K562 (cell line): ENCODE measurements around the gene RIPPLY3. TPM values are rescaled to one million over a fixed set of nuclear protein-coding genes. Genes with fewer than 3 reads are reported as not detected.
A peak's percentile ranks its signal among the peaks of the same experiment; 100 is the strongest.

Experiments
- EP300 ChIP-seq: IDR thresholded peaks from 2 replicates; pipeline ENCODE4 v1.6.1; 2012; ENCODE audit warnings: low read length, improper control_type of control experiment
- IRF2 ChIP-seq: sonication (generic); formaldehyde crosslinking; IDR thresholded peaks from 2 replicates; pipeline ENCODE4 v1.8.1; 2022; ENCODE audit warnings: mild to moderate bottlenecking, missing genetic modification reagents
- KDM5B ChIP-seq: fragments of 200-600 bp; sonication (generic); IDR thresholded peaks from 2 replicates; pipeline ENCODE4 v1.6.1; 2012; ENCODE audit warnings: low read depth, mild to moderate bottlenecking, moderate library complexity, low read length, control low read depth, inconsistent platforms; ENCODE audit not compliant: insufficient replicate concordance
- MAFF ChIP-seq: IDR thresholded peaks from 2 replicates; pipeline ENCODE4 v1.6.1; 2012; ENCODE audit warnings: low read length, improper control_type of control experiment
- NCOA1 ChIP-seq: fragments of 450-650 bp; IDR thresholded peaks from 2 replicates; pipeline ENCODE4 v1.6.1; 2016; ENCODE audit warnings: low read depth
- NEUROD1 ChIP-seq: fragments of 150-350 bp; IDR thresholded peaks from 2 replicates; pipeline ENCODE4 v1.6.1; 2014; ENCODE audit warnings: borderline replicate concordance, low read length, low read depth; ENCODE audit not compliant: partially characterized antibody
- OTX1 ChIP-seq: fragments of 450-650 bp; formaldehyde crosslinking; IDR thresholded peaks from 2 replicates; pipeline ENCODE4 v1.4.0; 2022; ENCODE audit warnings: mild to moderate bottlenecking
- PML ChIP-seq: IDR thresholded peaks from 2 replicates; pipeline ENCODE4 v1.6.1; 2012; ENCODE audit warnings: low read length, inconsistent platforms
- RBFOX2 ChIP-seq: fragments of 200-400 bp; formaldehyde crosslinking; IDR thresholded peaks from 2 replicates; pipeline ENCODE4 v1.6.1; 2017; ENCODE audit warnings: low read depth, mild to moderate bottlenecking, low read length, moderate library complexity
- SIN3A ChIP-seq, 2 experiments: fragments of 150-350 bp in 1 of 2; IDR thresholded peaks; 2 replicates each; pipeline ENCODE4 v1.6.1; 2011 to 2016; ENCODE audit warnings: borderline replicate concordance in 2 of 2, low read depth in 2 of 2, low read length in 2 of 2, mild to moderate bottlenecking in 2 of 2, moderate library complexity in 2 of 2; ENCODE audit not compliant: control insufficient read depth in 1 of 2
- STAG1 ChIP-seq: sonication (generic); formaldehyde crosslinking; IDR thresholded peaks from 2 replicates; pipeline ENCODE4 v1.5.0; 2020; ENCODE audit warnings: missing genetic modification reagents, borderline replicate concordance
- TEAD4 ChIP-seq, 2 experiments: sonication (generic) in 1 of 2; formaldehyde crosslinking in 1 of 2; IDR thresholded peaks; 2 replicates each; pipeline versions ENCODE4 v1.6.1 to v1.8.0; 2012 to 2022; ENCODE audit warnings: borderline replicate concordance in 1 of 2, inconsistent platforms in 1 of 2, low read length in 1 of 2, mild to moderate bottlenecking in 1 of 2, missing genetic modification reagents in 1 of 2
- TFE3 ChIP-seq: fragments of 450-650 bp; formaldehyde crosslinking; IDR thresholded peaks from 2 replicates; pipeline ENCODE4 v1.4.0; 2020; ENCODE audit warnings: mild to moderate bottlenecking, mixed read lengths
- ZFP36 ChIP-seq: fragments of 150-350 bp; IDR thresholded peaks from 2 replicates; pipeline ENCODE4 v1.6.1; 2018; ENCODE audit warnings: low read length, low read depth; ENCODE audit not compliant: partially characterized antibody
- ZFX ChIP-seq: sonication (generic); formaldehyde crosslinking; IDR thresholded peaks from 2 replicates; pipeline ENCODE4 v1.8.0; 2022; ENCODE audit warnings: mild to moderate bottlenecking, missing genetic modification reagents, moderate library complexity
- ZNF511 ChIP-seq: sonication (generic); formaldehyde crosslinking; IDR thresholded peaks from 2 replicates; pipeline ENCODE4 v1.8.0; 2022; ENCODE audit warnings: mild to moderate bottlenecking, missing genetic modification reagents
- polyA plus RNA-seq, 8 experiments: library from polyadenylated mRNA; depleted of rRNA in 4 of 8; stranded (reverse) in 5 of 8; unstranded in 3 of 8; fragments of >200 nt; fragmentation: Nextera tagmentation in 2 of 8; fragmentation: Illumina TruSeq in 1 of 8; extraction: Ambion mirVana in 2 of 8; extraction: Trizol in 1 of 8; gene quantifications; 2 replicates each; pipeline versions ENCODE4 v1.2.1 to v1.2.3, GENCODE V29; 2011 to 2014; ENCODE audit warnings: inconsistent platforms in 1 of 8, missing spikeins in 1 of 8
- total RNA-seq, 7 experiments: library from RNA; depleted of rRNA in 6 of 7; stranded (reverse); fragments of >200 nt in 6 of 7; fragmentation: Illumina TruSeq in 2 of 7; extraction: Trizol in 2 of 7; gene quantifications; 2 replicates each; pipeline versions ENCODE4 v1.2.1 to v1.2.3, GENCODE V29; 2011 to 2021; ENCODE audit warnings: low replicate concordance in 1 of 7

Gene RIPPLY3
- total and polyA plus RNA-seq, 9 of the 15 experiments (the other 6 are each of a cell fraction or from before 2014, with no cell fraction given): not detected

GRCh38 chr21:36989699-36990507, 16.6 kb upstream of the RIPPLY3 start (continued):
- TF ChIP-seq TFE3 (CRISPR knock-in tag): no peak
- TF ChIP-seq IRF2 (CRISPR knock-in tag): peak; percentile 95
- TF ChIP-seq OTX1 (CRISPR knock-in tag): no peak
- peak; percentile 94 for TF ChIP-seq RBFOX2
- no peak for TF ChIP-seq PML
- no peak for TF ChIP-seq MAFF
- peak; percentile 29 for TF ChIP-seq NEUROD1
- peak; percentile 81 for TF ChIP-seq KDM5B
- TF ChIP-seq ZFP36: peak; percentile 26
- 0 out of 2 replicates have a peak, but pooled peaks have one; percentile 30 for TF ChIP-seq STAG1 (CRISPR knock-in tag)
- peak; percentile 84 for TF ChIP-seq ZNF511
- peak; percentile 99 for TF ChIP-seq ZFX (CRISPR knock-in tag)
- peak; percentile 53 to 62; a peak in 2 of 4 replicates for TF ChIP-seq SIN3A (IDR thresholded peaks at IDR 0.05; ENCODE audit: borderline replicate concordance in 2 of 2, control insufficient read depth in 1 of 2, low read depth in 2 of 2, low read length in 2 of 2)
- no peak for TF ChIP-seq NCOA1
- peak; percentile 12 for TF ChIP-seq TEAD4 (IDR thresholded peaks at IDR 0.05; ENCODE audit: low read length)
- no peak; the same call in 1 of the 2 replicates for TF ChIP-seq TEAD4 (CRISPR knock-in tag; IDR thresholded peaks at IDR 0.05; ENCODE audit: borderline replicate concordance)
- TF ChIP-seq EP300: 0 out of 2 replicates have a peak, but pooled peaks have one; percentile 4
